RWPE2 (cell line): ENCODE data around the gene LRP8.
A peak's percentile ranks its signal among the peaks of the same experiment; 100 is the strongest.

ENCODE experiments used
- ATAC-seq: fragments of 200-7000 bp; cut with Tn5 transposase; 3 replicates; pipeline ENCODE4 v1.9.1; 2021; ENCODE audit warnings: low read depth
- DNase-seq: peaks from one replicate; pipeline ENCODE4 v3.0.0-alpha.2; 2020; ENCODE audit warnings: low spot score
- H3K27ac ChIP-seq: fragments of 450-650 bp; 2 replicates; pipeline ENCODE4 v1.5.1; 2017; ENCODE audit warnings: mild to moderate bottlenecking; ENCODE audit not compliant: poor library complexity, severe bottlenecking
- H3K27me3 ChIP-seq: fragments of 250-450 bp; sonication (Bioruptor Pico); 2 replicates; pipeline ENCODE4 v1.5.1; 2021; ENCODE audit warnings: mild to moderate bottlenecking, moderate library complexity; ENCODE audit not compliant: insufficient read depth, poor library complexity, severe bottlenecking
- H3K36me3 ChIP-seq: fragments of 250-450 bp; sonication (Bioruptor Pico); 2 replicates; pipeline ENCODE4 v1.5.1; 2020; ENCODE audit warnings: low read depth, mild to moderate bottlenecking, moderate library complexity
- H3K4me1 ChIP-seq: fragments of 250-450 bp; sonication (Bioruptor Pico); 2 replicates; pipeline ENCODE4 v1.5.1; 2021; ENCODE audit warnings: mild to moderate bottlenecking, moderate library complexity; ENCODE audit not compliant: insufficient read depth, poor library complexity, severe bottlenecking
- H3K4me3 ChIP-seq: fragments of 250-450 bp; sonication (Bioruptor Pico); 2 replicates; pipeline ENCODE4 v1.5.1; 2021; ENCODE audit warnings: mild to moderate bottlenecking, moderate library complexity; ENCODE audit not compliant: severe bottlenecking
- H3K9me3 ChIP-seq: fragments of 250-450 bp; sonication (Bioruptor Pico); 2 replicates; pipeline ENCODE4 v1.5.1; 2021; ENCODE audit warnings: mild to moderate bottlenecking, moderate library complexity; ENCODE audit not compliant: severe bottlenecking
- TF ChIP-seq, protein P1 (sequence below): fragments of 450-650 bp; IDR thresholded peaks from one replicate; pipeline ENCODE4 v1.5.1; 2017; ENCODE audit warnings: mild to moderate bottlenecking, moderate library complexity; ENCODE audit not compliant: poor library complexity, severe bottlenecking

LRP8 gene

DNA sequence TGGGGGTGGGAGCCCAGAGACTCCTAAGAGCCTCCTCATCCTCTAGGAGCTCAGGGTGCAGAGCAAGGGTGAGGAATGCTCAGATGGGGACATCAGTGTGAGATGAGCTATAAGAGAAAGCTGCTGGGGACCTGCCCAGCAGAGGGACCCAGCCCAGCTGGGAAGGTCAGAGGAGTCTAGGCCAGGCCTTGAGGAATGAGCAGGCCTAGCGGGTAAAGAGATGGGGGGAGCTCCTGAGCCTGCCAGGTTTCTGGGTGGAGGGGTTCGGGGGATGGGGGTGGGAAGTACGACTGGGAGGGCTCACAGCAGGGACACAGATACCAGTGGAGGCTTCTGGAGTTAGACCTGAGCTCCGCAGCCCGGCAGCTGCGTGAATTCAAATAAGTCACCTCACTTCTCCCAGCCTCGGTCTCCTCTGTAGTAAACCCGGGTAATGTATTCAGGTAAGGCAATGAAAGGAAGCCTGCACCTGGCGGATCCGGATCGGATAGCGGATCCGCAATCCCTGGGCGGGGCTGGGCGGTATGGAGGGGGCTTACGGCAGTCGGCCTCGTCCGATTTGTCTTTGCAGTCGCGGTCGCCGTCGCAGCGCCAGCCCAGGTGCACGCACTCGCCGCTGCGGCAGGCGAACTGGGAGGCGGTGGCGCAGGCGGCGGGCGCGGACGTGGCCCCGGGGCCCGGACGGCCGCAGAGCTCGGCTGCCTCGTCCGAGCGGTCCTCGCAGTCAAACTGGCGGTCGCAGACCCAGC, 51.5 kb downstream of the LRP8 start:
- Histone ChIP-seq H3K27ac (no peak overlapping the region), H3K4me3 (no peak overlapping the region), H3K9me3 (no peaks in the 10 kb centered on the region), H3K27me3 (no peaks in the 10 kb centered on the region), H3K4me1 (peaks cover 8% of the 10 kb centered on the region), H3K36me3 (peaks cover 34% of the 10 kb centered on the region)
- TF ChIP-seq, protein P1, sequence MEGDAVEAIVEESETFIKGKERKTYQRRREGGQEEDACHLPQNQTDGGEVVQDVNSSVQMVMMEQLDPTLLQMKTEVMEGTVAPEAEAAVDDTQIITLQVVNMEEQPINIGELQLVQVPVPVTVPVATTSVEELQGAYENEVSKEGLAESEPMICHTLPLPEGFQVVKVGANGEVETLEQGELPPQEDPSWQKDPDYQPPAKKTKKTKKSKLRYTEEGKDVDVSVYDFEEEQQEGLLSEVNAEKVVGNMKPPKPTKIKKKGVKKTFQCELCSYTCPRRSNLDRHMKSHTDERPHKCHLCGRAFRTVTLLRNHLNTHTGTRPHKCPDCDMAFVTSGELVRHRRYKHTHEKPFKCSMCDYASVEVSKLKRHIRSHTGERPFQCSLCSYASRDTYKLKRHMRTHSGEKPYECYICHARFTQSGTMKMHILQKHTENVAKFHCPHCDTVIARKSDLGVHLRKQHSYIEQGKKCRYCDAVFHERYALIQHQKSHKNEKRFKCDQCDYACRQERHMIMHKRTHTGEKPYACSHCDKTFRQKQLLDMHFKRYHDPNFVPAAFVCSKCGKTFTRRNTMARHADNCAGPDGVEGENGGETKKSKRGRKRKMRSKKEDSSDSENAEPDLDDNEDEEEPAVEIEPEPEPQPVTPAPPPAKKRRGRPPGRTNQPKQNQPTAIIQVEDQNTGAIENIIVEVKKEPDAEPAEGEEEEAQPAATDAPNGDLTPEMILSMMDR, result no peak
- ATAC-seq, result no peak
- DNase-seq, result no peak

DNA sequence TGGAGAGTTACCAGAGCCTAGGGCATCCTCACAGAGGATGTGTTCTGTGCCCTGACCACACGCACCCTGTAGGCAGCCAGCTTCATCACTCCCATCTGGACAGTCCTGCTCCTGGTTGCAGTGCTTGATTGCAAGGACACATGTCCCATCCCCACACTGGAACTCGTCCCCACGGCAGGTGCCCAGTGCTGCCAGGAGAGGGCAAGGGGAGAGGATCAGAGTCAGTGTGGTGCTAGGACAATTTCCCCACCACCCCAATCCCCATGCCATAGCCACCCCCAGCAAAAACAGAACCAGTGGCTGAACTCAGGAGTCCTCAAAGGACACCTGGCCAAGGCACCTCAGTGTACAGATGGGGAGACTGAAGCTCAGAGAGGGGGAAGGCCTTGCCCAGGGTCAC, 52.3 kb downstream of the LRP8 start:
- DNase-seq, result no peak
- Histone ChIP-seq H3K4me3 (no peak overlapping the region), H3K36me3 (peaks cover 39% of the 10 kb centered on the region), H3K27ac (no peak overlapping the region), H3K4me1 (peaks cover 8% of the 10 kb centered on the region), H3K27me3 (no peaks in the 10 kb centered on the region), H3K9me3 (no peaks in the 10 kb centered on the region)
- TF ChIP-seq, protein P1, result no peak
- no peak for ATAC-seq

DNA sequence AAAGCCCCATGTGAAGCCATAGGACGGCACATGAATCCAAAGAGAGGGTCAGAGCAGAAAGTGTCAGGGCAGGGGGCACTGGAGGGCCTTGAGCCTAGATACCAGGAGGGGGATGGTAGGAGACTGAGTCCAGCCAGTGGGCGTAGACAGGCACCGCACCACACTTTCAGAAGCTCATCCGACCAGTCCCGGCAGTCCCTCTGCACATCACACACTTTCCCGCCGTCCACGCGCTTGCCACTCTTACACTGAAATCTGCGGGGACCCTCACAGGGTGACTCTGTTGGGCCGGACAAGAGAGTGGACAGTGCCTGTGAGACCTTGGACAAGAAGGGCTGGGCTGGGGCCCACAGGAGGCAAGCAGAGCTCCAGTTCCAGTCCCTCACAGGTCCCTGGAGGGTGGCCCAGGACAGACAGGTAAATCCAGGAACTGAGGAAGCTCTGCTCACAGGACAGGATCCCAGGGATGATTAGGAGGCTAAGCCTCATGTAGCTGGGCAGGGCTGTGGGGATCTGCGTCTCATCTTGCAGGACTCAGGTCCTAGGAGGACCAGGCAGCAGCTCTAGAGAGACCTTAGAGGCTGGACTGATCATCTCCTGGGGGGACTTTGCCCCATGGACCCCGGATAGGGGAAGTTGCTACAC, 53.2 kb downstream of the LRP8 start:
- TF ChIP-seq, protein P1, result no peak
- ATAC-seq, result no peak
- no peaks in the 10 kb centered on the region for H3K27me3 ChIP-seq
- peaks cover 8% of the 10 kb centered on the region for H3K4me1 ChIP-seq
- no peak for DNase-seq
- H3K9me3 ChIP-seq, result no peaks in the 10 kb centered on the region
- peaks cover 41% of the 10 kb centered on the region for H3K36me3 ChIP-seq
- H3K27ac ChIP-seq, result no peak overlapping the region
- no peak overlapping the region for H3K4me3 ChIP-seq

DNA sequence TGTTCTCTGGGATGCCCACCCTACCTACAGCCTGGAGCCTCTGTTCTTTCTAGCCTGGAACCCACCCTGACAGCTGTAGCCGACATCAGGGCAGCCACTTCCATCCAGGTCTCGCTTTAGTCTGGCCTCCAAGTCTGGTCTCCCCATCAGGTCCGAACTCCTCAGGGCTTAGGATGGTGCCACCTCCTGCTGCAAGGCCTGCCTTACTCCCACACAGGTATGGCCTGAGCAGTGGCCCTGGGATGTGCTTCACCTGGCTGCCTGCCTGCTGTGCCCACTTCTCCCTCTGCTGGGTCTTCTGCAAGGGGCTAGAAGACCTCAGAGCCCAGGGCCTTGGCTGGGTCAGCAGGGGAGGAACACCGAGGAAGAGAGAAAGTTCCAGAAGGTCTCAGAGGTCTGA, 53.8 kb downstream of the LRP8 start:
- TF ChIP-seq, protein P1, result no peak
- Histone ChIP-seq H3K27me3 (no peaks in the 10 kb centered on the region), H3K4me3 (no peak overlapping the region), H3K9me3 (no peaks in the 10 kb centered on the region), H3K27ac (peak overlapping the region; percentile 30), H3K36me3 (peaks cover 46% of the 10 kb centered on the region), H3K4me1 (peaks cover 8% of the 10 kb centered on the region)
- ATAC-seq (no peak), DNase-seq (no peak)

DNA sequence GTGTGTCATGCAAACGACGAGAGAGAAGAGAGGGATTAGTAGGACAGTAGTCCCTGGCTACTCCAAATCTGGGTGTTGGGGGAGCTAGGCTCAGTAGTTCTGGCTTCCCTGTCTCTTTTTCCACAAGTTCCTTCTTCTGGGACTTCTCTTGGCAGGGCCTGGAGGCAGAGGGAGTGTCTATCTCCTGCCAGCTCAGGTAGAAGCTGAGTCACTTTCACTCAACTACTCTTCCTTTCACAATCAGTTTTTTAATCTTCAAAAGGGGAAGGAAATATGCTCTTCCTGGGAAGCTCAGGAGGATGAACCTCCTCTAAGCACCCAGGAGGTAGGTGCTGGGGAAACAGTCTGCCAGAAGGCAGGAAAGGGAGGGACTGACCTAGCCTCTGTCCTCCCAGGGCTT, 54.3 kb downstream of the LRP8 start:
- Histone ChIP-seq H3K27ac (peak overlapping the region; percentile 30), H3K36me3 (peaks cover 51% of the 10 kb centered on the region), H3K4me1 (peaks cover 8% of the 10 kb centered on the region), H3K9me3 (no peaks in the 10 kb centered on the region), H3K27me3 (no peaks in the 10 kb centered on the region), H3K4me3 (no peak overlapping the region)
- DNase-seq (no peak), ATAC-seq (peak; percentile 69)
- TF ChIP-seq, protein P1, result no peak
